ENCODE measurements around the gene ZNF609.
"Not testable (repeated sequence)": the region's sequence is repeated elsewhere in the genome, so short reads cannot be mapped to it uniquely, and the experiment has no call there.

ZNF609 gene

DNA sequence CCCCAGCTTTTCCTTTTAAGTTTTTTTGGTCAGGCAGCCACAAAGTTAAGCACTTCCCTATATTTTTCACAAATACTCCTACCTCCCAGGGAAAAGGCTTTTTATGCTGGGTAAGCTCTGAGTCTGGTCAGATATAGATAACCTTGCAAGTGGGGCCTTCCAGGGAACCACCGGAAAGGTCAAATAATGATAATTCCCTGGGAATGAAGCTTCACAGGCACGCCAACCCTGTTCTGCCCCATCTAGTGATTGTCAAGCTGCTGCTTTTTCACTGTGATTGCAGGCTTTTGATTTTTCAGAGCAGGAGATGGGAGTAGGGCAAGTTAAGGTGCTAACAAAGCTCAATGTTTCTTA lies 121.0 kb downstream of the ZNF609 start:
- DNase-seq (ENCODE audit: low read depth, low spot score): no peak

DNA sequence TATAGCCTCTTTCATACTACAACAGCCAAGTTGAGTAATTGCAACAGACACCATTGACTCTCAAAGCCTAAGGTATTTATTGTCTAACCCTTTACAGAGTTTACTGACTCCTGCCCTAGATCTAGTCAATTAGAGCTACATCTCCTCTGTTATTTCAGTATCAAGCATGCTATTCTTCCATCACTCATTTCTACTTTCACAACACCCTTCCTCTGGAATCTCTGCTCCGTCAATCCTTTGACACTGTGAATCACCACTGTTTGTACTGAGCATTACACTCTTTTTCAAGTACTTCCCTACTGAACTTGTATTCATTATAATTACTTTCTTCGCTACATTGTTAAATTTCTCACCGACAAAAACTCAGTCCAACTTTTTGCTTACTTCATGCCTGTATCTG lies 121.8 kb downstream of the ZNF609 start:
- no peak for DNase-seq (ENCODE audit: low read depth, low spot score)

DNA sequence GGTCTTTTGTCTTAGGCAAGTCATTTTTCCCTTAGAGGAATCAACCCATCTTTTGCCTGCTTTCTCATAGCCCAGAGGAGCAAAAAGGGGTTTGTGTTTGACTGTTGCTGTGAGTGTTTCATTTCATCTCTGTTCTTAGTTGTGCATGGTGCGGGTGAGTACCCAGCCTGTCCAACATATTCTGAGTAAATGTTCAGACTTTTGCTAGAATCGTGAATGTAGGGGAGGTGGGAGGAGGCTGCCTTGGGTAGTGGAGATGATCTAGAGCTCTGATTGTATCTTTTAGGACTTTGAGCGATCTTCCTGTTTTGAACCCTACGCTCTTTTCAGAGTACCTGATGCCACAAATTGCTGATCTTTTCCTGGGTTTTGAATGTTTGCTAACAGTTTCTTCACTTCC lies 123.1 kb downstream of the ZNF609 start:
- DNase-seq (ENCODE audit: low read depth, low spot score): no peak

- DNase-seq (ENCODE audit: low read depth, low spot score): no peak
Measured at GRCh38 chr15:64583983-64584382, 123.6 kb downstream of the ZNF609 start.

DNA sequence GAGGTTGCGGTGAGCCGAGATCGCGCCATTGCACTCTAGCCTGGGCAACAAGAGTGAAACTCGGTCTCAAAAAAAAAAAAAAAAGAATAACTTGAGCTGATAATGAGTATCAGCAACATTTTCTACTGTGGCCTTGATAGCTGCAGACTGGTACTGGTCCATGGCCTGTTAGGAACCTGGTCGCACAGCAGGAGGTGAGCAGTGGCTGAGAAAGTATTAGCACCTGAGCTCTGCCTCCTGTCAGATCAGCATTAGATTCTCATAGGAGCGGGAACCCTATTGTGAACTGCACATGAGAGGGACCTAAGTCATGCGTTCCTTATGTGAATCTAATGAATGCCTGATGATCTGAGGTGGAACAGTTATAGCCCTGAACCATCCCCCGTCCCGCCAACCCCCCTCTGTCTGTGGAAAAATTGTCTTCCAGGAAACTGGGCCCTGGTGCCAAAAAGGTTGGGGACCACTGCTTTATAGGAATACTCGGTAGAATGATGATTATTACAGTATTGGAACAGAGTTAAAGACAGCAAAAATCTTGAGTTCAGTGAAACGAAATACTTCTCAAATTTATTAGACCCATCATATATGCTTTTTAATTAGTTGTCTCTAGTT lies 126.0 kb downstream of the ZNF609 start:
- DNase-seq (ENCODE audit: low read depth, low spot score): no peak

DNA sequence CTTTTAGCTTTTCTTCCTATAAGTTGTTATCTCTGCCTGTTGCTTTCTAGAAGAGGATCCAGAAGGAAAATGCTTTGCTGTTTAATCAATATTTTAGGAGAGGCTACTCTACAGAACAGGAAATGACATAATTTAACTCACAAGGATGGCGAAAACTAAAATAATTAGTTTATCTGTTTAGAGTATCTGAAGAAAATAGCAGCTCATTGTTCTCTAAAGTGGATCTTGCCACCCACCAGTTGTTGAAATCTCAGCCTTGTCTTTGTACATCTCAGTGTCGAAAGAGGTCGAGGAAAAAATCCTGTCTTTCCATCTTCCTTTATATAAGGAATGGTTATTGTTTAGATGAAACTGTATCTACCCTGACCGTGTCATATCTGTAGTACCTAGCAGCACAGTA lies 126.6 kb downstream of the ZNF609 start:
- no peak for DNase-seq (ENCODE audit: low read depth, low spot score)

- no peak for DNase-seq (ENCODE audit: low read depth, low spot score)
Measured at GRCh38 chr15:64589435-64590084, 129.2 kb downstream of the ZNF609 start.

DNA sequence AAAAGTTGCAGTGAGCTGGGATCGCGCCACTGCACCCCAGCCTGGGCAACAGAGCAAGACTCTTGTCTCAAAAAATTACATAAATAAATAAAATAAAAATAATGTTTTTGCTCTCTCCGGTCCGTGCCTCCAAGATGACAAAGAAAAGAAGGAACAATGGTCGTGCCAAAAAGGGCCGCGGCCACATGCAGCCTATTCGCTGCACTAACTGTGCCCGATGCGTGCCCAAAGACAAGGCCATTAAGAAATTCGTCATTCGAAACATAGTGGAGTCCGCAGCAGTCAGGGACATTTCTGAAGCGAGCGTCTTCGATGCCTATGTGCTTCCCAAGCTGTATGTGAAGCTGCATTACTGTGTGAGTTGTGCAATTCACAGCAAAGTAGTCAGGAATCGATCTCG lies 132.5 kb downstream of the ZNF609 start:
- DNase-seq (ENCODE audit: low read depth, low spot score): not testable (repeated sequence)

DNA sequence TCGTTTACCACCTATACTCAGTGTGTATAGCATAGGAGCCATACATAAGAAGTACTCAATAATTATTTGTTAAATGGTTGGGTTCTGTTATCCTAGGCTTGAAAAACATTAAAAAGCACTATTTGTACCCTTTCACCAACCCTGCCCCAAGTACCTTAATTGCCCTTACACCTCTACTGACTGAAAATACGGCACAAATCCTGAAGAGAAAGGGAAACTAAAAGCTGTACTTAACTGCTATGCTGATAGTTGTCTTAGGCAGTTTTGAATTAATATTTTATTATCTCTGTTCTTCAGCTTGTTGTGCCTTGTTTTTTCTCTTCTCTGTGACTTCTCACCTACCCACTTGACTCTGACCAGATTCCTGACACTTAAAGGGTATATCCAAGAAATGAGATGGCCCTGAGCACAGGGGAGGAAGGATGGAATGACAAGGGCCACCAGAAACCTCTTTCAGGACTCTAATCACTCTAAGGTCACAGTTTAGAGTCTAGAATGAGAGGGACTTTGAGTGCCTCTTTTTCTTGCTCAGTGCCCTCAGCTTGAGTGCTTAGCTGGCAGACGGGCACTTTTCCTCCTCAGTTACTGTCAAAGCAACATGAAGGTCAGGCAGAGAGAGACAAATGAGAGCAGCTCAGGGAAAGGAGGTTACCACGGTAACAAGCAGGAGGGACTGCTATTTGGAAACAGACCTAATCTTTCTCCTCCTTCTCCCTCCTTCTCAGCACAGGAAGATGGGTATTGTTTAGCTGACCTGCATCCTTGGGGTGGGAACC lies 136.5 kb downstream of the ZNF609 start:
- no peak for DNase-seq (ENCODE audit: low read depth, low spot score)

DNA sequence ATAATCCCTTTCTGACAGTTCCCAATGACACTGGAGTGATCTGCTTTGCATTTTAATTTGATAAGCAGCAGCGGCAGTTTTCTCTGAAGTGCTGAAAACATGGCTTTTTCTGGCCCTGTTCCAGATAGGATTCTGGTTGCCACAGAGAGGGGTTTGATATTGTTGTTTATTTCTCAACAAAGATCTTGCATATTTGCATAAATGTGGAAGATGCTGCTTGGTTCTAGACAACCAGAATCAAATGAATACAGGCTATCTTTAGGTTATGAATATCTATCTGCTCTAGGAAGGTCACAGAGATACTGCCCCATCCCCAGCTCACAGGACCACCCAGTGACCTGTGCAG lies 137.1 kb downstream of the ZNF609 start:
- DNase-seq (ENCODE audit: low read depth, low spot score): no peak

DNA sequence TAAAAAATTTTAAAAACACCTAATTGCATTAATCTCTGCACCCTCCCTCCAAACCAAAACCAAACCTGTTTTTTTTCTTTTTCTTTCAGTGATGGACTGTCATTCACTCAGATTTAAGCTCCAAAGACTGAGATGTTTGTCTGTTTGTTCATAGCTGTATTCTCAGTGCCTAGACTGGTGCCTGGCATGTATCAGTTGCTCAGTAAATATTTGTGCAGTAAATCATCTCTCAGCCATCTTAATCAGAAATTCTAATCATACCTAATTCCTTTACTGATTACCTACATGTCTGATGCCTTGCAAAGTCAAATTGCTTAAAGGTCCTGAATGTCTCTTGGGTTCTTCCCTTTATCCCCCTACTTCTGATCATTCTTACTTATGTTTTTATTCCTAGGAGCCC lies 138.8 kb downstream of the ZNF609 start:
- DNase-seq (ENCODE audit: low read depth, low spot score): no peak

- no peak for DNase-seq (ENCODE audit: low read depth, low spot score)
Measured at GRCh38 chr15:64599716-64600115, 139.3 kb downstream of the ZNF609 start.

- DNase-seq (ENCODE audit: low read depth, low spot score): no peak
Measured at GRCh38 chr15:64600794-64601193, 140.4 kb downstream of the ZNF609 start.

- no peak for DNase-seq (ENCODE audit: low read depth, low spot score)
Measured at GRCh38 chr15:64604319-64604718, 143.9 kb downstream of the ZNF609 start.

DNA sequence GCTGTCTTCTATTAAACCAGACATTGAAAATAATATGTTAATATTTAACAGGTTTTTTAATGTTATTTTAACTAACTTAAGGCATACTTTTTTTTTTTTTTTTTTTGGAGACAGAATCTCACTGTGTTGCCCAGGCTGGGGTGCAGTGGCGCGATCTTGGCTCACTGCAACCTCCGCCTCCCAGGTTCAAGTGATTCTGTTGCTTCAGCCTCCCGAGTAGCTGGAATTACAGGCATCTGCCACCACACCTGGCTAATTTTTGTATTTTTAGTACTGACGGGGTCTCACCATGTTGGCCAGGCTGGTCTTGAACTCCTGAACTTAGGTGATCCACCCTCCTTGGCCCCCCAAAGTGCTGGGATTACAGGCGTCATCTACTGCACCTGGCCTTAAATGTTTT lies 147.0 kb downstream of the ZNF609 start:
- not testable (repeated sequence) for DNase-seq (ENCODE audit: low read depth, low spot score)

- no peak for DNase-seq (ENCODE audit: low read depth, low spot score)
Measured at GRCh38 chr15:64610257-64610919, 150.0 kb downstream of the ZNF609 start.

GRCh38 chr15:64611085-64611725 lies 150.8 kb downstream of the ZNF609 start:
- no peak for DNase-seq (ENCODE audit: low read depth, low spot score)

DNA sequence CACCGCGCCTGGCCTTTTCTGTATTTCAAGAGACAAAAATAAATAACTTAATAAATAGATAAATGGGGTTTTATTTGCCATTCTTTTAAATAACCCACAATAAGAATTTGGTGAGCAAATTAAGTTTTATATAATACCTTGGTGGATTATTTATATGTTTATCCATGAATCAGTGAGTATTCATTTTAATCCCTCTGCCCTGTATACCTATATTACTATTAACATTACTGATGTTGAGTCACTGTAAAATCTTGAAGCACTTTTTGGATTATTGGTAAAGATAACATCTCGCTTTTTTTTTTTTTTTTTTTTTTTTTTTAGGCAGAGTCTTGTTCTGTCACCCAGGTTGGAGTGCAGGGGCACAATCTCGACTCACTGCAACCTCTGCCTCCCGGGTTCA lies 154.1 kb downstream of the ZNF609 start:
- no peak for DNase-seq (ENCODE audit: low read depth, low spot score)

- DNase-seq (ENCODE audit: low read depth, low spot score): no peak
Measured at GRCh38 chr15:64617727-64618126, 157.3 kb downstream of the ZNF609 start.

DNA sequence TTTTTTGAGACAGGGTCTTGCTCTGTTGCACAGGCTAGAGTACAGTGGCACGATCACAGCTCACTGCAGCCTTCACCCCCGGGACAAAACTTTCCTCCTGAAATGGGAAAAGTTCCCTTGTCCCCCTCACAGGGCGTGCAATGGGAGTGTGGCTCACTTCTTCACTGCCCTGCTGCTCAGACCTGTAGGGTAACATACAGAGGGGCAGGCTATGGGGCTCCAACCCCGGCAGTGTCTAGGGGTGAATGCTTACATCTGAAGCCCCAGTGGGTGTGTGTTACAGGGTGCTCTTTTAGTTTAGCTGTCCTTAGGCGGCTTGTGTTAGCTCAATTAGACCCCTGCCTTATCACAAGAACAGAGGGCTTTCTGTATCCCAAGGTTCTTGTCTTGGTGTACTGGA lies 157.8 kb downstream of the ZNF609 start:
- DNase-seq (ENCODE audit: low read depth, low spot score): no peak

GRCh38 chr15:64618540-64618939 lies 158.2 kb downstream of the ZNF609 start:
- no peak for DNase-seq (ENCODE audit: low read depth, low spot score)

All from activated CD4-positive, CD25-positive, alpha-beta regulatory T cell treated with anti-CD3 and anti-CD28 coated beads, Interleukin-2, amount 50 U/mL, for 16 hours (primary cell).